Smooth muscle cell (in vitro differentiated cells): ENCODE data around the gene OR5P2. TPM values are rescaled to one million over a fixed set of nuclear protein-coding genes. Genes with fewer than 3 reads are reported as not detected.
"Not testable (repeated sequence)": the region's sequence is repeated elsewhere in the genome, so short reads cannot be mapped to it uniquely, and the experiment has no call there.

Source experiments
- DNase-seq: peaks from one replicate; lab custom pipeline; 2025; ENCODE audit not compliant: unreplicated experiment; lab: John Stamatoyannopoulos, UW
- H2AFZ ChIP-seq: fragments of 200-600 bp; sonication (generic); 2 replicates; pipeline ENCODE4 v1.6.0; 2016; ENCODE audit warnings: antibody characterized with exemption, low read depth, mild to moderate bottlenecking
- H3F3A ChIP-seq: fragments of 200-600 bp; sonication (generic); 2 replicates; pipeline ENCODE4 v1.6.0; 2017; ENCODE audit warnings: antibody characterized with exemption, low read depth
- H3K27ac ChIP-seq: fragments of 200-600 bp; sonication (generic); 2 replicates; pipeline ENCODE4 v1.5.1; 2016; ENCODE audit warnings: low read depth, mild to moderate bottlenecking
- H3K27me3 ChIP-seq: fragments of 200-600 bp; sonication (generic); 2 replicates; pipeline ENCODE4 v1.6.1; 2016; ENCODE audit warnings: low read depth, mild to moderate bottlenecking
- H3K36me3 ChIP-seq: fragments of 200-600 bp; sonication (generic); 2 replicates; pipeline ENCODE4 v1.5.1; 2016; ENCODE audit warnings: low read depth
- H3K4me1 ChIP-seq: fragments of 200-600 bp; sonication (generic); 2 replicates; pipeline ENCODE4 v1.5.1; 2016; ENCODE audit warnings: low read depth
- H3K4me2 ChIP-seq: fragments of 200-600 bp; sonication (generic); 2 replicates; pipeline ENCODE4 v1.6.0; 2016; ENCODE audit warnings: mild to moderate bottlenecking
- H3K4me3 ChIP-seq: fragments of 200-600 bp; sonication (generic); 2 replicates; pipeline ENCODE4 v1.5.1; 2016; ENCODE audit warnings: mild to moderate bottlenecking
- H3K79me2 ChIP-seq: fragments of 200-600 bp; sonication (generic); 2 replicates; pipeline ENCODE4 v1.6.0; 2016; ENCODE audit warnings: low read depth, mild to moderate bottlenecking
- H3K9ac ChIP-seq: fragments of 200-600 bp; sonication (generic); 2 replicates; pipeline ENCODE4 v1.6.0; 2016; ENCODE audit warnings: low read depth
- H3K9me3 ChIP-seq: fragments of 200-600 bp; sonication (generic); replicated peaks from 2 replicates; pipeline ENCODE4 v1.5.1; 2016; ENCODE audit warnings: low read depth
- H4K20me1 ChIP-seq: fragments of 200-600 bp; sonication (generic); 2 replicates; pipeline ENCODE4 v1.6.0; 2016; ENCODE audit warnings: low read depth
- CTCF ChIP-seq: fragments of 200-600 bp; sonication (generic); IDR thresholded peaks from 2 replicates; pipeline ENCODE4 v1.5.1; 2017; ENCODE audit warnings: borderline replicate concordance, mild to moderate bottlenecking, antibody characterized with exemption; ENCODE audit not compliant: insufficient read depth, poor library complexity, severe bottlenecking
- WGBS: methylation state at CpG from one replicate; pipeline ENCODE4 v1.1.7; 2016; ENCODE audit warnings: low lambda C conversion rate; 5-methylcytosine and 5-hydroxymethylcytosine counted together
- polyA plus RNA-seq: library from polyadenylated mRNA; unstranded; fragments of >200 nt; fragmentation: Nextera tagmentation; extraction: Ambion mirVana; gene quantifications from 2 replicates; pipeline ENCODE4 v1.2.1, GENCODE V29; 2016
- total RNA-seq: library from RNA; depleted of rRNA; stranded (reverse); fragments of >200 nt; gene quantifications from 2 replicates; pipeline ENCODE4 v1.2.3, GENCODE V29; 2014

OR5P2 gene
- total and polyA plus RNA-seq, 2 experiments from 2014 or later: 0.76 TPM; not detected in 1

GRCh38 chr11:7810301-7810700 lies 13.6 kb upstream of the OR5P2 start:
- not testable (repeated sequence) for H3K79me2 ChIP-seq, H3K27ac ChIP-seq, H2AFZ ChIP-seq, H3K9me3 ChIP-seq, H3K4me2 ChIP-seq, H3K4me3 ChIP-seq, H4K20me1 ChIP-seq, H3F3A ChIP-seq, H3K36me3 ChIP-seq, H3K4me1 ChIP-seq, DNase-seq, H3K27me3 ChIP-seq, H3K9ac ChIP-seq
- WGBS: 84% methylated on average over 2 of the region's 2 CpGs

GRCh38 chr11:7793233-7793632 lies 3.5 kb downstream of the OR5P2 start:
- Histone ChIP-seq H3K27ac (no peak overlapping the region), H3F3A (no peaks in the 10 kb centered on the region), H3K4me3 (no peak overlapping the region), H4K20me1 (no peaks in the 10 kb centered on the region), H3K9me3 (no peaks in the 10 kb centered on the region), H3K79me2 (no peaks in the 10 kb centered on the region), H3K4me1 (no peaks in the 10 kb centered on the region), H3K4me2 (no peak overlapping the region), H2AFZ (no peak overlapping the region), H3K36me3 (no peaks in the 10 kb centered on the region), H3K9ac (no peak overlapping the region), H3K27me3 (no peaks in the 10 kb centered on the region)
- DNase-seq: no peak
- WGBS: 73% methylated on average over 1 of the region's 1 CpG
- no peak for TF ChIP-seq CTCF

GRCh38 chr11:7787239-7787638 lies 9.5 kb downstream of the OR5P2 start:
- DNase-seq: no peak
- WGBS: 92% methylated on average over 6 of the region's 6 CpGs
- no peaks in the 10 kb centered on the region for H3K79me2 ChIP-seq
- no peaks in the 10 kb centered on the region for H3K36me3 ChIP-seq
- no peak for TF ChIP-seq CTCF
- H2AFZ ChIP-seq: no peak overlapping the region
- H3K27me3 ChIP-seq: no peaks in the 10 kb centered on the region
- no peak overlapping the region for H3K4me3 ChIP-seq
- H4K20me1 ChIP-seq: no peaks in the 10 kb centered on the region
- H3K4me2 ChIP-seq: no peak overlapping the region
- H3F3A ChIP-seq: no peaks in the 10 kb centered on the region
- no peaks in the 10 kb centered on the region for H3K9me3 ChIP-seq
- H3K9ac ChIP-seq: no peak overlapping the region
- H3K4me1 ChIP-seq: no peaks in the 10 kb centered on the region
- no peak overlapping the region for H3K27ac ChIP-seq

- Histone ChIP-seq H3K4me1 (no peaks in the 10 kb centered on the region), H3F3A (no peaks in the 10 kb centered on the region)
Observed at GRCh38 chr11:7775689-7776088, 21.1 kb downstream of the OR5P2 start.

GRCh38 chr11:7764301-7764700 lies 32.4 kb downstream of the OR5P2 start:
- H3K27me3 ChIP-seq, H3K4me3 ChIP-seq, H3K36me3 ChIP-seq, H3K27ac ChIP-seq, DNase-seq, H3K4me2 ChIP-seq, H3K9ac ChIP-seq, H4K20me1 ChIP-seq, H3K79me2 ChIP-seq, H3K9me3 ChIP-seq, H2AFZ ChIP-seq, H3F3A ChIP-seq, H3K4me1 ChIP-seq: not testable (repeated sequence)
- WGBS: 90% methylated on average over 10 of the region's 10 CpGs

More at GRCh38 chr11:7775689-7776088, 21.1 kb downstream of the OR5P2 start:
- WGBS: 91% methylated on average over 3 of the region's 3 CpGs
- H3K9ac ChIP-seq: no peak overlapping the region
- no peaks in the 10 kb centered on the region for H3K79me2 ChIP-seq
- no peak overlapping the region for H3K4me2 ChIP-seq
- no peak overlapping the region for H3K27ac ChIP-seq
- no peaks in the 10 kb centered on the region for H4K20me1 ChIP-seq
- H3K9me3 ChIP-seq: no peaks in the 10 kb centered on the region
- H3K36me3 ChIP-seq: no peaks in the 10 kb centered on the region
- H3K4me3 ChIP-seq: no peak overlapping the region
- H3K27me3 ChIP-seq: no peaks in the 10 kb centered on the region
- no peak for TF ChIP-seq CTCF
- no peak overlapping the region for H2AFZ ChIP-seq
- no peak for DNase-seq
